ENCODE results near the gene WHAMM.
"Not testable (repeated sequence)": the region's sequence is repeated elsewhere in the genome, so short reads cannot be mapped to it uniquely, and the experiment has no call there.

The WHAMM gene

GRCh38 chr15:82838096-82838735, 28.8 kb downstream of the WHAMM start:
- DNase-seq (ENCODE audit: low read depth in 2 of 2) = no peak

DNA sequence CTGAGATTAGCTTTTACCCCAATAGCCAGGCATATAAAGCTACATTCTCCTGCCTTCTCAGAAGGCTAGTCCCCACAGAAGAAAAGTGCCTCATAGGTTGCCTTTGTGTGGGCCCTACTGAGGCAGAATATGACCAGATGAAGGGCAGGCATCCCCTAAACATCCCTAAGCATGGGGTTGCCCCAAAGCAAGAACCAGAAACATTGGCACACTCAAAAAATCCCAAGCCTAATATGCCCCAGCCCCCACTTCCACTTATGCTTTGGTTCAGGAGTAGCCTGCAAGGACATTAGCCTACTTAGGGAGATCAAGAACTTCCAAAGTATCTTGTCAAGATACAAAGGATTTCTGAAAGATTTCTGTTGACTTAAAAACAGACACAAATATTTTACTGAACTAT, 29.7 kb downstream of the WHAMM start:
- DNase-seq (ENCODE audit: low read depth in 2 of 2) = no peak

DNA sequence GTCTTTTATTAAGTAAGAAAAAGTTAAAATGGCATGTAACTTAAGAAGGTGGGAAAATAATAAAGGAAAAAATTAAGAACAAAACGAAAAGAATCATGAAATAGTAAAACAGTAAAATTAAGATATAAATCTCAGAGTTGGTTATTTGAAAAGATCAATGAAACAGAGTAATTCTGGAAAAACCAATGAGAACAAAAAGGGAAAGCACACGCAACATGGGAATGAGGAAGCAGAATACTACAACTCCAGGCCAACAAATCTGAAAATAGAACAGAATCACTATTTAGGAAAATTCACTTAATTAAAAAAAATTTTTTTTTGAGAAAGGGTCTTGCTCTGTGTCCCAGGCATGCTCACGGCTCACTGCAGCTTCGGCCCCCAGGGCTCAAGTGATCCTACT, 30.7 kb downstream of the WHAMM start:
- DNase-seq (ENCODE audit: low read depth in 2 of 2) = no peak

DNA sequence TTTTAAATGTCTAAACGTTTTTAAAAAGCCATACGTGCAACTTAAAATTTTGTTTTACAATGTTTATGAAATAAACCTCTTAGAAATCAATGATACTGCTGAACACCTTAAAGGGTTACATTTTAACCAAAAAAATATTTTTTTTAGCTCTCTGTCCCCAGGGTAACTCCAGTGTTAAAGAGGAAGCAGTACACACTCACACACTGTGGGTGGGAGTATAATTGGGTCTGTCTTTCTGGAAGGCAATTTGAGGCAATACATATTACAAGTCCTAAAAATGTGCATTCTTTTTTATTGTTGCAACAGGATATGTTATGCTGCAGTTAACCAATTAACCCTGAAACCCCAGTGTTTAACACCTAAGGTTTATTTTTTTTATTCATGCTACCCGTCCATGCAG, 34.1 kb downstream of the WHAMM start:
- no peak for DNase-seq (ENCODE audit: low read depth in 2 of 2)

- no peak for DNase-seq (ENCODE audit: low read depth in 2 of 2)
Observed at GRCh38 chr15:82845686-82846085, 36.3 kb downstream of the WHAMM start.

DNA sequence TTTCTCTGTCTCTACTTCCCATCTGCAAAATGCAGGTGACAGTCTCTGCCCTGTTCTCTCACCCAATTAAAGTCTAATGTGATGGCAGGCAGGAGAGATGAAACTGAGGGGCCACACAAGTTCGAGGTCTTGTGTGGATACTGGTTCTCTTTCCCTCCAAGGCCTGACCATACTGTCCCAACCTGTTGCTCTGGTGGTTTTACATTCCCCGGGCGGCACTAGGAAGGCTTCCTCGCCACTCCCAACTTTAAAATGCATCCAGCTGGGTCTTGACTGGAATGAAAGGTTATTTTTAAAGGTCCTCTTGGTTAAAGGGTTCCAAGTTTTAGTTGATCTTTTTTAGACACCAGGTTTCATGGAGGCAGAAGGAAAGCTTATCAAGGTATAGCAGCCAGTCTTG, 37.2 kb downstream of the WHAMM start:
- DNase-seq (ENCODE audit: low read depth in 2 of 2) = no peak

DNA sequence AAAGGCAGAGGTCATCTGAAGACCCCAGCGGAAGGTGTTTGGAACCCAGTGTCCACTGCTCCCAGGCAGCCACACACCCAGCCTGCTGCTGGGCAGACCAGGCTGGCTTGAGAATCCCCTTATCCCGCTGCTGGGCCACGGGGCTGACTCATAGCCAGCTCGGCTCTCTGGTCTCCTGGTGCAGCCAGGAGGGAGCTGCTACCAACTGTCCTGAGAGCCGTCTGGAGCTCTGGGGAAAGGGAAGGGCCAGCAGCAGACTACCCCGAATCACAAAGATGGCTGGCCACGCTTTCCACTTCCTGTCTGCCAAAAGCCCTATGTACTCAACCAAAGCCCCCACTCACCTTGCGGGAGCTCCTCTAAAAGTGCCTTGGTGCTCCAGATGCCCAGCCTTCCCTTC, 38.3 kb downstream of the WHAMM start:
- DNase-seq (ENCODE audit: low read depth in 2 of 2) = no peak

- no peak for DNase-seq (ENCODE audit: low read depth in 2 of 2)
Observed at GRCh38 chr15:82848241-82848993, 39.0 kb downstream of the WHAMM start.

DNA sequence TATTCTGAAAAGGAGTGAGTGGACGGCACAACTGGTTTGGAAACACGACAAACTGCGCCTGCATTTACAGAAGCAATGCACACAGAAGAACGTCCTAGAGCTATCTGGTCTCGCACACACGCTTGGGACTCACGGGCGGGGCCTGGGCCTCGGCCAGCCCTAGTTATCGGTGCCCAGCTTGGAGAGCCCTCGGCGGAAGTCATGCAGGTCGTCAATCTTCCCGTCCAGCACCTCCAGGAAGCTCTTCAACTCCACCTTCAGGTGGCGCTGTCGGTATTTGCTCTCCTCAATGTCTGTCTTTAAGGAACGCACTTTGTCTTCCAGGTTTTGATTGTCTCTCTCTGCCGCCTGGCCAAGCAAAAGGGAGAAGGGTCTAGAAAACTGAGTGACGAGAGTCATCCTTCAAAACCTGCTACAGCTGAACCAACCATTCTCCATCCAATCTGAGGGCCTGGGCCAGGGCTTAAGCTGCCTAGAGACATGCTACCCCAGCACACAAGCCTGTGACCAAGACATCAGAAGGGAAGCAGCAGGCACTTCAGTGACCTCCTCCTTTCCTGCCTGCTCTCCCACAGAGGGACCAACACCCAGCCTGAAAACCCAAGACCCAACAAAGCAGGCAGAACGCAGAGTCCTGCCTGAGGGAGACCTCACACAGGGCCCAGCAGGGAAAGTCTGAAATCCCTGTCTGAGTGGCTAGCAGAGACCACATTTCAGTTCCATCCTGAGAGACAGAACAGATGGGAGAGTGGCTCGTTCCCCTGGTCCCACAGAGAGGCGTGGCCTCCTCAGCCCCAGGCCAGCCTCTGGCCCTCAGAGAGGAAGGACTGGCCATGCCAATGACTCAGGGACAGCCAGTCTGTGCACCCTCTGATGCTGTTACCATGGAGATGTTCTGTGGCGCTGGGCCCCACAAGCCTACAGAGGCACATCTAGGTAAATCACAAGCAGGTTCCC, 40.4 kb downstream of the WHAMM start:
- no peak for DNase-seq (ENCODE audit: low read depth in 2 of 2)

DNA sequence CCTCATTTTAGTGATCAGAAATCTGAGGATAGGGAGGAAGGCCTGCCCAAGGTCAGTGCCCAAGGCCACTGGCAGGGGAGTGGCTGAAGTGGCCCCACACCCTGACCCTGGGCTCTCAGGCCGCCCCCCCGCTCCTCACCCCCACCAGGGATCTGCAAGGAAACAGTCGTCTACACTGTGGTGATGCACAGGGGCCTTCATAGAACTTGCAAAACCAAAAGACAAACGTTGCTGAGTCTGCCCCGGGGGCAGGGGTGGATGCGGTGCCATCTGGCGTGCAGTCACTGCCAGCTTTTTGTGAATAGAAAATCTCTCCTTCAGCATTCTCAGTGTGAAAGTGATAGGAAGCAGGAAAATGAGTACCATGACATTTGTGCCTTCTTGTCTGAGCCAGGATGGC, 41.3 kb downstream of the WHAMM start:
- no peak for DNase-seq (ENCODE audit: low read depth in 2 of 2)

DNA sequence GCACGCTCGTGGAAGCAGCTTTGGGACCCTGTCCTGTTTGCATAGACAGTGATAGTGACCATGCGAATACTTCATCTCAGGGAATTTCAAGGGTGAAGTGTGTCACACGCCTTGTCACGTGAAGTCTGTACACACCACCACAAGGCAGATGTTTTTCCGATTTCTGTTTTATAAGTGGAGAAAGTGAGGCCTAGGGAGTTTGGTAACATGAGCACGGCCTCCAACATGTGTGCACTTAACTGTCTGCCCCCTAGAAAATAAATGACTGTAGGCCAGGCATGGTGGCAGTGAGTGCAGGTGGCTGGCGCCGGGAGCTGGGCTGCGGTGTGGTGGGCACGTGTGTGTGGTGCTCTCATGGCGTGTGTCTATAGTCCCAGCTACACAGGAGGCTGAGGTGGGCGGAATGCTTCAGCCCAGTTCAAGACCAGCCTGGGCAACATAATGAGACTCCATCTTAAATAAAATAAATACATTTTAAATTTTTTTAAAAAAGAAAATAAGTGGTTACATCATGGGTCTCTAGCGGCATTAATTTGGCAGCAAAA, 42.0 kb downstream of the WHAMM start:
- no peak for DNase-seq (ENCODE audit: low read depth in 2 of 2)

GRCh38 chr15:82851981-82852511, 42.6 kb downstream of the WHAMM start:
- DNase-seq (ENCODE audit: low read depth in 2 of 2) = no peak

- DNase-seq (ENCODE audit: low read depth in 2 of 2) = no peak
Observed at GRCh38 chr15:82852941-82853561, 43.6 kb downstream of the WHAMM start.

DNA sequence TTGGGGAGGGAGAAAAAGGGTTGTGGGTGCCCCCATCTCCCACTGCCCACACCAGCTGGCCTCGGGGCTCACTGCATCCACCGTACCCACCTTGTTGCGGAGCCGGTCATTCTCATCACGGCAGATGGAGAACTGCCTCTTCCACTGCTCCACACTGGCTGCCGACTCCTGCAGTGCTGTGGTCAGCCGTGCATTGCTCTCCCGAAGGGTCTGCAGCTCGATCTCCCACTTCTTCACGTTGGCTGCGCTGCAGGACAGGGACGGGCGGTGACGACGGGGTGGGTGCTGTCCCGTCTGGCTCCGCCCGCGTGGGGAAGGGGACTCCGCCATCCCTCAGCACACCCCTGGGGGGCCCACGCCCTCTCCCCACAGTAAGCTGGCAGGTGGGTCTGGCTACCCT, 45.1 kb downstream of the WHAMM start:
- DNase-seq (ENCODE audit: low read depth in 2 of 2) = no peak

DNA sequence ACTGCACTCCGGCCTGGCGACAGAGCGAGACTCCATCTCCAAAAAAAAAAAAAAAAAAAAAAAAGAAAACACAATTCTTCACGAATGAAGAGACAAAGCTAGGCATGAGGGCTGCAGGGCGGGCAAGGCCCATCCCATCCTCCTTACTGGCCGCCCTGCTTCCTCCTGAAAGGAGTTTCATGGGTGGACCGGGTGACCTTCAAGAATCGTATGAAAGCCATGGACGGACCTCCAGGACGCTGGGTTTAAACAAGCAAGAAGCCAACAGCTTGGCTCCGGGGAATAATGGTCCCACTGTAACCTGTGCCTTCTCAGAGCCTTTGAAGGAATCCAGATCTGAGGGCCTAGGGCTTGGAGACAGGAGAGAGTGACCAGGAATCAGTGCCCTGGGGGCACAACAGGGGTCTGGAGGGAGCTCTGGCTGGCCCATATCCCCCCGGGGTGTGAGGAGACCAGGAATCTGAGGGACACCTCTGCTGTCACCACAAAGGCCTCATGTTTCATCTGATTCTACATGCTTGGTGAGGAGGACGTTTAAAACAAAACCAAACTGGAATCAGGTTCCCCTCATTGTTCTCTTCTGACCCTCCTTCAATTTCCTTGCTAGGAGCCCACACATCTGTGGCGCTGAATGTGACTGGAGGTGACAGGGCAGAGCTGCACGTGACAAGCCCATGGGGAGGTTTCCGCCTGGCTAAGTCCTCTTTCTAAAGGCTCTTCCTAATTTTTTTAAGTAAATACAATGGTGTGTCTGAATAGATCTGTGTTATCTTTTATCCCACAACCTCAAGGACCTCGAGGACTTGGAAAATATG, 46.1 kb downstream of the WHAMM start:
- no peak for DNase-seq (ENCODE audit: low read depth in 2 of 2)

- no peak for DNase-seq (ENCODE audit: low read depth in 2 of 2)
Observed at GRCh38 chr15:82856397-82857170, 47.2 kb downstream of the WHAMM start.

DNA sequence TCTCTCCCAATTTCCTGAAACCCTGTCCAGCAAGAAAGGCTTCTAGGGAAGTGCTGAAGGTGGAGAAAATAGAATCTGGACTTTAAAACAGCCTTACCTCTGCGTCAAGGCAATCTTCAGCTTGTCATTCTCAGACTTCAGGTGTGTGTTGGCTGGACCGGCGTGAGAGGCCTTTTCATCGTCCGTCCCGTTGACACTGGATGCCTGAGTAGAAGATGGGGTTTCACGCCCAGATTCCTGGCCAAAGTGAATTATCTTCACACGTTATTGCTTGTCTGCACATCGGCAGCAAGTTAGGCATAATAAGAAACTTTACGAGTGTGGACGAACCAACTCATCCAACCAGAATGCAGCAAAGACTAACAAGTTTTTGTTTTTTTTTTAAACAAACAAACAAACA, 49.5 kb downstream of the WHAMM start:
- no peak for DNase-seq (ENCODE audit: low read depth in 2 of 2)

DNA sequence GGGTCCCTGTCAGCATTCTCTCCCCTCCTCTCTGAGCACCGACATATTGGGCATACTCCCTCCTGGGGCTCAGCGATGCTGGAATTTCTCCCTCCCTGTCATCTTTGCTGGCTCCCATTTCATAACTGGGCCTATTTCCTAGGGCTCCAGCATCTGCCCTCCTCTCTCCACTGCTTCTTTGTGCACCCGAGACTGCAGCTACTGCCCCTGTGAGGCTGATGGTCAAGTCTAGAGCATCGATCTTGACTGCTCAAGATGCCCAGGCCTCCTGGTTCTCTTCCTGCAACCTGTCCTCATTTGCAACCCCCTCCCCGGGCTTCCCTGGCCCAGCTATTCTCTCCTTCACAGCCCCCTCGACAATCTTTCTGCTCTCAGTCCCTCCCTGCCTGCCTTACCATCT, 53.5 kb downstream of the WHAMM start:
- DNase-seq (ENCODE audit: low read depth in 2 of 2) = no peak

- no peak for DNase-seq (ENCODE audit: low read depth in 2 of 2)
Observed at GRCh38 chr15:82864967-82865366, 55.5 kb downstream of the WHAMM start.

DNA sequence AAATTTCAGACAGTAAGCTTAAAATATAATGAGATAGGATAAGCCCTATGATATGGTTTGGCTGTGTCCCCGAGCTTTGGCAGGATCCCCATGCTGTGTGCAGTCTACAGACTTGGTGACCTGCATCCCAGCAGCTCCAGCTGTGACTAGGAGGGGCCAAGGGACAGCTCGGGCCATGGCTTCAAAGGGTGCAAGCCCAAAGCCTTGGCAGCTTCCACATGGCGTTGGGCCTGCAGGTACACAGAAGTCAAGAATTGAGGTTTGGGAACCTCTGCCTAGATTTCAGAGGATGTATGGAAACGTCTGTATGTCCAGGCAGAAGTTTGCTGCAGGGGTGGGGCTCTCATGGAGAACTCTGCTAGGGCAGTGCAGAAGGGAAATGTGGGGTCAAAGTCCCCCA, 56.2 kb downstream of the WHAMM start:
- not testable (repeated sequence) for DNase-seq (ENCODE audit: low read depth in 2 of 2)

Measured in stimulated activated CD8-positive, alpha-beta memory T cell treated with anti-CD3 and anti-CD28 coated beads, Interleukin-7, amount 100 ng/mL, for 1 hour (primary cell).